DMS153 (cell line): ENCODE measurements around the gene ANAPC15.

Experiments
- DNase-seq: peaks from one replicate; lab custom pipeline; 2025; lab: John Stamatoyannopoulos, UW

The ANAPC15 gene

GRCh38 chr11:72084965-72085364 lies 27.5 kb downstream of the ANAPC15 start:
- DNase-seq: no peak

GRCh38 chr11:72084076-72084475 lies 28.4 kb downstream of the ANAPC15 start:
- no peak for DNase-seq

- DNase-seq: no peak
Observed at GRCh38 chr11:72083414-72083813, 29.1 kb downstream of the ANAPC15 start.

- peak; percentile 33 for DNase-seq
Observed at GRCh38 chr11:72081821-72082453, 30.6 kb downstream of the ANAPC15 start.

- DNase-seq: no peak
Observed at GRCh38 chr11:72081184-72081644, 31.3 kb downstream of the ANAPC15 start.

GRCh38 chr11:72080326-72081183 lies 31.9 kb downstream of the ANAPC15 start, which contains the start of the genes LRRC51 and NUMA1:
TSS of gene LRRC51 (plus strand) at chr11:72080850. CDS start at chr11:72089084, 8,234 bp downstream.
TSS of gene NUMA1 (minus strand) at chr11:72080542. CDS start at chr11:72035943, 44,599 bp downstream.
- peak; percentile 100 for DNase-seq

GRCh38 chr11:72079819-72080325 lies 32.6 kb downstream of the ANAPC15 start:
- no peak for DNase-seq

- DNase-seq: no peak
Observed at GRCh38 chr11:72078477-72078876, 34.0 kb downstream of the ANAPC15 start.

GRCh38 chr11:72075756-72076155 lies 36.7 kb downstream of the ANAPC15 start:
- no peak for DNase-seq

GRCh38 chr11:72075109-72075508 lies 37.4 kb downstream of the ANAPC15 start:
- no peak for DNase-seq

GRCh38 chr11:72072348-72072747 lies 40.1 kb downstream of the ANAPC15 start:
- DNase-seq: no peak

- no peak for DNase-seq
Observed at GRCh38 chr11:72070491-72070890, 42.0 kb downstream of the ANAPC15 start.

- DNase-seq: no peak
Observed at GRCh38 chr11:72069787-72070251, 42.7 kb downstream of the ANAPC15 start.

- no peak for DNase-seq
Observed at GRCh38 chr11:72069200-72069599, 43.3 kb downstream of the ANAPC15 start.

- DNase-seq: no peak
Observed at GRCh38 chr11:72067676-72068075, 44.8 kb downstream of the ANAPC15 start.

- DNase-seq: no peak
Observed at GRCh38 chr11:72067266-72067665, 45.2 kb downstream of the ANAPC15 start.

GRCh38 chr11:72066855-72067254 lies 45.6 kb downstream of the ANAPC15 start:
- no peak for DNase-seq

GRCh38 chr11:72061739-72062396 lies 50.6 kb downstream of the ANAPC15 start:
- DNase-seq: no peak
